Neuronal stem cell (in vitro differentiated cells): ENCODE measurements around the gene ANK2.
"Not testable (repeated sequence)": the region's sequence is repeated elsewhere in the genome, so short reads cannot be mapped to it uniquely, and the experiment has no call there.

ENCODE experiments used
- DNase-seq: peaks from one replicate; pipeline ENCODE4 v3.0.0-alpha.2; 2013; ENCODE audit warnings: low spot score
- H2AFZ ChIP-seq: one replicate; pipeline ENCODE4 v1.6.1; 2013; ENCODE audit warnings: mild to moderate bottlenecking, low read length, inconsistent platforms
- H2AK5ac ChIP-seq: 2 replicates; pipeline ENCODE4 v1.6.1; 2013; ENCODE audit warnings: low read depth, mild to moderate bottlenecking, inconsistent platforms, low read length, moderate library complexity, mixed read lengths
- H2BK120ac ChIP-seq: 2 replicates; pipeline ENCODE4 v1.6.1; 2013; ENCODE audit warnings: low read depth, mild to moderate bottlenecking, inconsistent platforms, low read length, moderate library complexity, mixed read lengths
- H2BK12ac ChIP-seq: one replicate; pipeline ENCODE4 v1.6.1; 2013; ENCODE audit warnings: low read length, inconsistent platforms
- H2BK15ac ChIP-seq: 2 replicates; pipeline ENCODE4 v1.6.1; 2013; ENCODE audit warnings: mild to moderate bottlenecking, low read length, inconsistent platforms, mixed read lengths
- H2BK5ac ChIP-seq: one replicate; pipeline ENCODE4 v1.6.1; 2013; ENCODE audit warnings: inconsistent platforms, mild to moderate bottlenecking, low read length, moderate library complexity
- H3K14ac ChIP-seq: one replicate; pipeline ENCODE4 v1.6.1; 2013; ENCODE audit warnings: low read length, inconsistent platforms
- H3K18ac ChIP-seq: 2 replicates; pipeline ENCODE4 v1.6.1; 2013; ENCODE audit warnings: low read length, inconsistent platforms
- H3K23ac ChIP-seq: 2 replicates; pipeline ENCODE4 v1.6.1; 2013; ENCODE audit warnings: low read depth, mild to moderate bottlenecking, mixed read lengths, low read length, inconsistent platforms; ENCODE audit not compliant: poor library complexity
- H3K27ac ChIP-seq: replicated peaks from 3 replicates; pipeline ENCODE4 v1.5.1; 2013; ENCODE audit warnings: low read length, inconsistent platforms
- H3K27me3 ChIP-seq, 3 experiments: 2 replicates each; pipeline ENCODE4 v1.6.1; 2013; ENCODE audit warnings: low read length in 3 of 3, mild to moderate bottlenecking in 2 of 3, inconsistent platforms in 1 of 3, low read depth in 1 of 3, mixed read lengths in 1 of 3, moderate library complexity in 1 of 3; ENCODE audit not compliant: control insufficient read depth in 3 of 3, insufficient read depth in 3 of 3
- H3K36me3 ChIP-seq, 2 donors: replicated peaks in 1 of 2; 2 replicates each; pipeline ENCODE4 v1.6.1; 2013; ENCODE audit warnings: low read length in 2 of 2; ENCODE audit not compliant: control insufficient read depth in 2 of 2, insufficient read depth in 2 of 2
- H3K4ac ChIP-seq: 2 replicates; pipeline ENCODE4 v1.6.1; 2013; ENCODE audit warnings: inconsistent platforms, mild to moderate bottlenecking, low read length, moderate library complexity
- H3K4me1 ChIP-seq, 2 donors: 1 replicate in 1 of 2; 2 replicates in 1 of 2; pipeline ENCODE4 v1.6.1; 2013; ENCODE audit warnings: low read length in 2 of 2, low read depth in 1 of 2; ENCODE audit not compliant: control insufficient read depth in 2 of 2, insufficient read depth in 1 of 2
- H3K4me2 ChIP-seq: one replicate; pipeline ENCODE4 v1.6.1; 2013; ENCODE audit warnings: mild to moderate bottlenecking, low read length, inconsistent platforms; ENCODE audit not compliant: insufficient read depth, poor library complexity, severe bottlenecking
- H3K4me3 ChIP-seq, 2 donors: 2 replicates each; pipeline ENCODE4 v1.5.1; 2013; ENCODE audit warnings: low read length in 2 of 2, mild to moderate bottlenecking in 2 of 2, inconsistent platforms in 1 of 2, moderate library complexity in 1 of 2
- H3K79me1 ChIP-seq: one replicate; pipeline ENCODE4 v1.6.1; 2013; ENCODE audit warnings: low read depth, mild to moderate bottlenecking, inconsistent platforms, low read length, moderate library complexity
- H3K9ac ChIP-seq: one replicate; pipeline ENCODE4 v1.6.1; 2013; ENCODE audit warnings: mild to moderate bottlenecking, low read depth, low read length, inconsistent platforms; ENCODE audit not compliant: poor library complexity
- H3K9me3 ChIP-seq, 2 donors: replicated peaks in 1 of 2; 2 replicates each; pipeline versions ENCODE3 to v1.6.1; 2013; ENCODE audit warnings: low read length in 2 of 2, mild to moderate bottlenecking in 2 of 2, inconsistent platforms in 1 of 2, low read depth in 1 of 2, mixed read lengths in 1 of 2, moderate library complexity in 1 of 2; ENCODE audit not compliant: control insufficient read depth in 2 of 2, insufficient read depth in 1 of 2
- H4K8ac ChIP-seq: one replicate; pipeline ENCODE4 v1.6.1; 2013; ENCODE audit warnings: low read depth, mild to moderate bottlenecking, inconsistent platforms, low read length, moderate library complexity
- H4K91ac ChIP-seq: one replicate; pipeline ENCODE4 v1.6.1; 2013; ENCODE audit warnings: low read length, low read depth, mild to moderate bottlenecking, inconsistent platforms; ENCODE audit not compliant: poor library complexity
- WGBS, 2 donors: extraction: QIAGEN DNeasy Blood & Tissue Kit; methylation state at CpG; one replicate each; pipeline ENCODE4 v1.1.7; 2013; ENCODE audit warnings: missing lambda C conversion rate in 2 of 2, mixed read lengths in 1 of 2; ENCODE audit not compliant: insufficient read length in 2 of 2, insufficient replicate concordance in 1 of 2; ENCODE audit errors: extremely low coverage in 2 of 2; 5-methylcytosine and 5-hydroxymethylcytosine counted together

The ANK2 gene

DNA sequence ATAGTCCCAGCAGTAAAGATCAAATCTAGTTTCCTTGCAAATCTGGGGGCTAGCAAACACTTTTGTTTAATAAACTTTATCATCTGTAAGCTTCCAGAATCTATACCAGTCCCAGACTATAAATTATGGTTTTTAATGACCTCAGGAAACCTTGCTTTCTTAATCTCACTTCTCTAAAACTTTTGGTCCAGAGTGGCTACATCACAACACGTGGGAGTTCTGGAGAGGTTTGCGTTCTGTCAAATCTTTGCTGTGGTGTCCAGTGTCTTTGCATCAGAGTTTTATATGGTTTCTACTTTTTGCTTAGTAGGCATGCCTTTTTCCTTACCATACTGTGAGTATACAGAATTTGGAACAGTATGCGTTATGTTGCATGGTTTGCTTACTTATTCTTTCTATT, 193.9 kb downstream of the ANK2 start:
- Histone ChIP-seq H3K79me1 (no peaks in the 10 kb centered on the region), H3K14ac (no peak overlapping the region), H4K8ac (no peak overlapping the region), H3K4me1 (no peaks in the 10 kb centered on the region), H2AK5ac (no peak overlapping the region), H3K27ac (no peak overlapping the region), H3K27me3 (no peaks in the 10 kb centered on the region), H4K91ac (no peak overlapping the region), H2BK5ac (no peak overlapping the region), H3K23ac (no peak overlapping the region), H3K18ac (no peak overlapping the region), H2BK120ac (no peak overlapping the region), H3K9me3 (no peaks in the 10 kb centered on the region), H2BK15ac (no peak overlapping the region), H2AFZ (no peak overlapping the region), H3K4ac (no peak overlapping the region), H3K4me2 (no peak overlapping the region), H2BK12ac (no peak overlapping the region), H3K36me3 (peaks cover 0 to 1% of the 10 kb centered on the region in 2 donors), H3K9ac (no peak overlapping the region), H3K4me3 (no peak overlapping the region)
- no peak for DNase-seq
- WGBS, 2 donors: no CpG with 5 or more reads among the region's 3 CpGs

DNA sequence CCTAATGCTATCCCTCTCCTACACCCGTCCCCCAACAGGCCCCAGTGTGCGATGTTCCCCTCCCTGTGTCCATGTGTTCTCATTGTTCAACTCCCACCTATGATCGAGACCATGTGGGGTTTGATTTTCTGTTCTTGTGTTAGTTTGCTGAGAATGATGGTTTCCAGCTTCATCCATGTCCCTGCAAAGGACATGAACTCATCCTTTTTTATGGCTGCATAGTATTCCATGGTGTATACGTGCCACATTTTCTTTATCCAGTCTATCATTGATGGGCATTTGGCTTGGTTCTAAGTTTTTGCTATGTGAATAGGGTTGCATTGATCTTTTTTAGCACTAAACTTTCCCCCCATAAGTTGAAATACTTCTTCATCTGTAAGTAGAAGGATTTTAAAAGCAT, 195.3 kb downstream of the ANK2 start:
- not testable (repeated sequence) for H3K18ac ChIP-seq, H2BK12ac ChIP-seq, H3K79me1 ChIP-seq, H3K14ac ChIP-seq, H3K4me3 ChIP-seq, H2BK5ac ChIP-seq, H2BK120ac ChIP-seq, H2AK5ac ChIP-seq, H3K36me3 ChIP-seq, H3K4ac ChIP-seq, H3K27ac ChIP-seq, H3K9me3 ChIP-seq, H2AFZ ChIP-seq, H4K8ac ChIP-seq, H3K23ac ChIP-seq, H3K9ac ChIP-seq, H2BK15ac ChIP-seq, H3K4me1 ChIP-seq, H4K91ac ChIP-seq, H3K27me3 ChIP-seq, H3K4me2 ChIP-seq, DNase-seq
- no CpG with 5 or more reads among the region's 4 CpGs for WGBS, 2 donors

DNA sequence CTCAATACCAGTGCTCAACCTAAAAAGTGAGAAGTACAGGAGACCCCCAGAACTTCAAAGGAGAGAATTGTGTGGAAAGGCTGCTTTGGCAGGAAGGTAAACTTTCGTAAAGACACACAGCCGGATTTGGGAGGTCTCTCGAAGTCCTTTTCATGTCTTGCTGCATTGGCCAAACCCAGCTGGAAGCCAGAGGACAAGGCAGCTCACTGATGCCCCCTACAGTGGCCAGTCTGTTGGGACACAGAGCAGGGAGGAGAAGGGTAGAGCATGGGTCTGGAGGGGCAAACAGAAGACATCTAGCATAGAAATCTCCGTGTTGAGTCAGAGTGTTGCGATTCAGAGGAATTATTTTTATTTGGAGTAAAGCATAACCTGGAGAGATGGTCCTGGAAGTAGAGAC, 198.9 kb downstream of the ANK2 start:
- Histone ChIP-seq H3K4me2 (no peak overlapping the region), H3K36me3 (peaks cover 0 to 1% of the 10 kb centered on the region in 2 donors), H2BK5ac (no peak overlapping the region), H3K9ac (no peak overlapping the region), H3K4ac (no peak overlapping the region), H3K14ac (no peak overlapping the region), H3K23ac (no peak overlapping the region), H2AFZ (no peak overlapping the region), H2BK12ac (no peak overlapping the region), H3K18ac (no peak overlapping the region), H2BK120ac (no peak overlapping the region), H2AK5ac (no peak overlapping the region), H4K8ac (no peak overlapping the region), H3K4me1 (no peaks in the 10 kb centered on the region), H3K4me3 (no peak overlapping the region), H4K91ac (no peak overlapping the region), H3K79me1 (no peaks in the 10 kb centered on the region), H3K27ac (no peak overlapping the region), H2BK15ac (no peak overlapping the region), H3K27me3 (no peaks in the 10 kb centered on the region), H3K9me3 (peaks cover 0 to 2% of the 10 kb centered on the region in 2 donors)
- no CpG with 5 or more reads among the region's 5 CpGs for WGBS, 2 donors
- DNase-seq: no peak

DNA sequence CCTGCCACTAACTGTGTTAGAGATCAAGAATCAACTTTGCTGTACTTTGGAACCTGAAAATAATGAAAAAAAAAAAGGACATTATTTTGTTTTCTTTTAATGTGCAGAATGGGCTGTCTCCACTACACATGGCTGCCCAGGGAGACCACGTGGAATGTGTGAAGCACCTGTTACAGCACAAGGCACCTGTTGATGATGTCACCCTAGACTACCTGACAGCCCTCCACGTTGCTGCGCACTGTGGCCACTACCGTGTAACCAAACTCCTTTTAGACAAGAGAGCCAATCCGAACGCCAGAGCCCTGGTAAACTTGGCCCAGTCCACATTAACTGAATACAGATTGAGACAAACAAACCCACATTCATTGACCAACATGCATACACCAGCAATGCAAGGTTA, 206.2 kb downstream of the ANK2 start:
- DNase-seq: no peak
- H3K4me3 ChIP-seq: no peak overlapping the region
- H3K4me2 ChIP-seq: no peak overlapping the region
- H3K14ac ChIP-seq: no peak overlapping the region
- no peak overlapping the region for H2AFZ ChIP-seq
- no peak overlapping the region for H3K27ac ChIP-seq
- no peak overlapping the region for H3K4ac ChIP-seq
- peaks cover 0 to under 1% of the 10 kb centered on the region in 2 donors for H3K4me1 ChIP-seq
- H3K9me3 ChIP-seq: peaks cover 0 to 2% of the 10 kb centered on the region in 2 donors
- peak overlapping the region; percentile 61 for H3K23ac ChIP-seq
- H4K8ac ChIP-seq: peak overlapping the region; percentile 83
- no peak overlapping the region for H2BK5ac ChIP-seq
- H3K79me1 ChIP-seq: no peaks in the 10 kb centered on the region
- H2BK120ac ChIP-seq: no peak overlapping the region
- no peak overlapping the region for H2AK5ac ChIP-seq
- no peak overlapping the region for H3K18ac ChIP-seq
- H2BK12ac ChIP-seq: no peak overlapping the region
- peaks cover 0 to 4% of the 10 kb centered on the region in 2 donors for H3K36me3 ChIP-seq
- peak overlapping the region; percentile 27 for H3K9ac ChIP-seq
- no peak overlapping the region for H4K91ac ChIP-seq
- H2BK15ac ChIP-seq: no peak overlapping the region
- WGBS, 2 donors: no CpG with 5 or more reads among the region's 6 CpGs
- H3K27me3 ChIP-seq: no peaks in the 10 kb centered on the region
